8988T (cell line): ENCODE measurements around the gene STAT1.

Experiments used
- DNase-seq: peaks from one replicate; pipeline ENCODE4 v3.0.0; 2011

STAT1 gene

DNA sequence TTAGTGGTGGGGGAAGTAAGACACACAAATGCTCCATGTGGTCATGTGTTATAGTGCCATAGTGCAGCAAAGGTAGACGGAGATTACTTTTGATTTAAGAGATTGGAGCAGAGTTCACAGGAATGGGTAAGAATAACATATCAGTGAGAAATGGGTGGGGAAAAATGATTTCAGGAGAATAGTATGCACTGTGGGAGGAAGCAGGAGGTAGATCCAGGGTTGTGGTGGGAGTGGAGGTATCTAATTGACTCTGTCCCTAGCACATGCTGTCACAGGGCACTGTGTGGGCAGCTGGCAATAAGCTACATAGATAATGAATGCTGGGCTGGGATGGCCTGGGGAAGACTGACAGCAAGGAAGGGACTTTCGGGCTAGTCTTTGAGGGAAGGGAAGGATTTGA lies 65.3 kb downstream of the STAT1 start:
- no peak for DNase-seq

DNA sequence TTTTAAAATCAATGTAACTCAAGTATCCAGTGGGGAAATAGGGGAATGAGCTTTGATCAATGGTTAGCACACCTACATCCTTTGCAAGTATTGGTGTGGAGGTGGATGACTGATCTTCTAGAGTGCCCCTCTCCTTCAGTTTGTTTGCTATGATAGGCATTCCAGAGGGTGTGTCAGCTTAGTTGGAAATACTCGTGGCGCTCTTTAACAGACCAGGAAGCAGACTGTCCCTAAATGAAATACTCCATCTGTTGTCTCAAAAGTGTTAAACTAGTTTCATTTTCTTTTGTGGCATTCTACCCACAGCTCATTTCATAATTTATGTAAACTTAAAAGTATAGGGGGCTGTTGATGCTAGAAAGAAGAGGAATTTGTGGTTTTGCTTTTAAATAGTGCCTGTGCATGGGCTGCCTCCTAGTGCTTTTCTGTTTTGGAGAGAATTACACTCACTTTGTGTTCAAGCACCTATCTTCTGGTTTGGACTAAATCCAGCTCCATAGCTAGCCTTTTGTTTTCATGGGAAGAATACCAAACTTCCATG lies 66.2 kb downstream of the STAT1 start:
- DNase-seq, result no peak

DNA sequence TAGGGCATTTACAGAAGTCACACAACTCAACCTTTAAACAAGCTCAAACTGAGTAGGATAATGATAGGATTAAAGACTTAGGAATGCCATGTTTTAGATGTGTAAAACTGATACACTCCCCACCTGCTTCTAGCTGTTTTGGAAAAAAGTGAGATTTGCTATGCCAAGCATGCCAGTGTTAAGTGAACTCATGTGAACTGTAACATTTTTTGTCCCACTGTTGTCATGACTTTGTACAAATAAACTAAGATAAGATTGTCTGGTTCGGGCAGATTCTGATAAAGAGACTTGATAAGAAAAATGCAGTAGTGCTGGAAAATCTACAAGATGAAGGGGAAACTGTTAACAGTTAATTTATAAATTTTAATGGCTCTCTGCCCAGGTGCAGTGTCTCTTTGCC lies 66.8 kb downstream of the STAT1 start:
- DNase-seq, result no peak

DNA sequence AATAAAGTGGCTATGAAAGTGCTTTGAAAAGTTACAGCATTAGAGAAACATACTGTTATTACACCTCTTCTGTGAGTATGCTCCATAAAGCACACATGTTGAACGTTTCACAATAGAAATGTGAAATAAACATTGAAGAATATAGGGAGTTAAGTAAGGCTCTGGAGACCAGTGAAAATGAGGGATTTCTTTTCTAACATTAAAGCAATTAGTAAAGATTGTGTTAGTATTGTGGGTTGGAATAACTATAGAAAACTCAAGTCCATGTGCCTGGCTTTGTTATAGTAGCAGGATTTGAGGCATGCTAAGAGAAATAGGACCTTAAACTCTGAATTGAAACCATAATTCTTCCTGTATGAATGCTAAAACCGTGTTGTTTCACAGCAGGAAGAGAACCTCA lies 70.3 kb downstream of the STAT1 start:
- no peak for DNase-seq

DNA sequence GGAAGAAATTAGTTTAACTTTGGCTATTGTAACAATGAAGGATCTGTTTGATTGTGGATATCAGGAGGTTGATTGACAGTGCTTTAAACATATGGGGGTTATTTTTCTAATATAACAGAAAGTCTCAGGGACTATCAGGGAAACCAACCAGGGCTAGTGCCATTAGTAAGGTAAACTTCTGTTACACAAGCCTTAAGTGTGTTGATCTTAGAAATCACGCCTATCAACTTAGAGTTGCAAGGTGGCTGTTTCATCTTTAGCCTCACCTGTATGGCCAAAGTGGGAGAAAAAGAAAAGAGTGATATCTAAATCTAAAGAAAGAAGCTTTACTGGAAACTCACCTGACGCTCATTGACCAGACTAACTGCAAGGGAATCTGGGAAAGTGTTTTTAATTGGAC lies 71.3 kb downstream of the STAT1 start:
- DNase-seq, result no peak

DNA sequence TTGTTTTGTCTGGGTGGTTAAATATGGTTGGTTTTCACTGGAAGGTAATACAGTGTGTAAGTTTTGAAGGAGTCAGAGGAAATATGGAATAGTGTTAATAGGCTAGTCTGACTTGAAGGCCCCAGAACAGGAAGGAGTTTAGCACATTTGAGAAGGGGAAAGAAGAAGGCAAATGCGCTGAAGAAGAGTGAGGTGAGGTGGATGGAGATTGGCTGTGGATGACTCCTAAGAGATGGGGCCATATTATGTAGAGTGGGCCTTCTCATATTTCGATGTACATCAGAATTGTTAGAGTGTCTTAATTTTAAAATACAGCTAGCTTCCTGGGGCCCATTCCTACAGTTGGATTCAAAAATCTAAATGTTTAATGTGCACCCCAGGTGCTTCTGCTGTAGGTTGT lies 72.4 kb downstream of the STAT1 start:
- DNase-seq, result no peak

DNA sequence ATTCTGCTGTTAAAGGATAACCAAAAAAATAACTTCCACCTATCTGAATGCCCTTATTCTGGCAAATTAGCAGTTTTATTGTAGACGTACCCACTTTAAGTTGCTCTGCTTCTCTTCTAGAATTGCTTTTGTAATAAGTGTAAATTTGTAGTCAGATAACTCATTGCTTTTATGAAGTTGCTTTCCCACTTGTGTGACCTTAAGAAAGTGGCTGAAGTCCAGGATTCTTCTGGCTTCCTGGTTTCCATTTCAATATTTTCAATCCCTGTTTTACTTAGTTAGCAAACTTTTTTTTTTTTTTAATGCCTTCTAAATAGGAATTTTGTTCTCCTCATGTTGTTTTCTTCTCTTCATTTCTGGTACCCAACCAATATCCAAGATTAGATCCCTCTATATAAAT lies 73.5 kb downstream of the STAT1 start:
- DNase-seq, result no peak

DNA sequence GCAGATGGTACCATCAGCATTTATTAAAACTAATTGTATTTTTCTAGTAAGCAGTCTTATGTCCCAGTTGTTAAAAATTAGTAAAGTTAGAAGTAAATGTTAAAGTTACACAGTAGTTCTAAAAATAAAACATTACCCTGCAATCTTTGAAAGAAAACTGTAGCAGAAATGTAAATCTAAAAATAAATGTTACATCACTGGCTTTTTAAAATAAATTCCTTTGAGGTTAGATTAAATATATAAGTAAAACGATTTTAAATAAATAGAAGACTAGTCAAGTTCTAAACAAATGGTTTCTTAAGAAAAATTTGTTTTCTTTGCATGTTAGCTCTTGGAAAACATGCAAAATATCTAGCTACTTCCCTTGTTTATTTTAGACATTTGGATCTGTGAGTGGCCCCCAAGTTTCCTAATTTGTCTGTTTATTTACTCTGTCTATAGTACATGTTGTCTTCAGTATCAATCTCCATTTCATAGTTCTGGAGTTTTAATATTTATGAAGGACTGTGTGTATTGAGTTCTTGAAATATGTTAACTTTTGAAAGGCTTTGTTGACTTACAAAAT lies 75.1 kb downstream of the STAT1 start:
- DNase-seq, result no peak

DNA sequence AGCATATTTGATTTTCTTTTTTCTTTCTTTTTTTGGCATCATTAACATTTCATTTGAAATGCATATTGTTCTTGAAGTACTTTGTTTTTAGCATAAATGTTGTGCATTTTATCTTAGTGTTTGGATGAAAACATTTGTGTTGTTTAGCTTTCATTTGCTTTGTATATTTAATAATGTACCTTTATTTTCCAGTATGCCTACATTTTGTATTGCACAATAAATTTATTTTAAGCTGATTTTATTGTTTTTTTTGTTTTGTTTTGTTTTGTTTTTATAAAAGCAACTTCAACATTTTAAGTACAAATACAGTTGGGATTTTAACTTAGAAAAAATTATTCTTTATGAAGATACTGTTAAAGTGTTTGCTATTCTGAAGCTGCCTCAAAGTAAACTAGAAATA lies 78.9 kb downstream of the STAT1 start:
- DNase-seq, result no peak

DNA sequence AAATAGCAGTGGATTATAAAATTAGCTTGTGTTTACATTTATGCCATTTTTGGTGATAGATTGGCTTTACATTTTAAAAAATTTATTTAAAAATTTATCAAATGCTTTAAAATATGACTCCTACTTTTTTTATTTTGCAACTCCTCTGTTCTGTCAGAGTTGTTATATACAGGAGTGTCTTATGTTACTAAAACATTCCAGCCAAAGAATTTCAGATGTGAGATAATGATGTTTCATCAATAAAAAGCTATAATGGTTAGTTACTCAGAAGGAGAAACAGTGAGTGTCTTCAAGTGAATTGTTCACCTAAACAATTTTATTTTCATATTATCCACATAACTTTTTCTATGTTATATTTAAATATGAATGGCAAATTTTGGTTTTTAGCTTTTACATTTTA lies 80.6 kb downstream of the STAT1 start:
- no peak for DNase-seq

DNA sequence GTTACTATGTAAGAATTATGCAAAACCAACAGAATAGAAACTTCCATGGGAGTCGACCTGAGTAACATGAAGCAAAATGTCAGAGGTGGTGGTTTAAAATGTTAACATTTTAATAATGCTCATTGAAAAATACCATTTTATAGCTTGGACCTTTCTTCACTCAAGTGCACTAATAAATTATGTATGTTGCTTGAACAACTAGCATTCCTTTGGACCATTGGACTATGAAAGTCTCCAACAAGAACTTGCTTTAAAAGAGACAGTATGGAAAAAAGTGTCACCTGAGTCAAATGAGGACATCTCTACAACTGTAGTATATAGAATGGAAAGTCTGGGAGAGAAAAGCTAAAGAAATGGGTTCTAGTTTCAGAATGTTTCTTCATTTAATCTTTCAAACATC lies 81.5 kb downstream of the STAT1 start:
- no peak for DNase-seq

DNA sequence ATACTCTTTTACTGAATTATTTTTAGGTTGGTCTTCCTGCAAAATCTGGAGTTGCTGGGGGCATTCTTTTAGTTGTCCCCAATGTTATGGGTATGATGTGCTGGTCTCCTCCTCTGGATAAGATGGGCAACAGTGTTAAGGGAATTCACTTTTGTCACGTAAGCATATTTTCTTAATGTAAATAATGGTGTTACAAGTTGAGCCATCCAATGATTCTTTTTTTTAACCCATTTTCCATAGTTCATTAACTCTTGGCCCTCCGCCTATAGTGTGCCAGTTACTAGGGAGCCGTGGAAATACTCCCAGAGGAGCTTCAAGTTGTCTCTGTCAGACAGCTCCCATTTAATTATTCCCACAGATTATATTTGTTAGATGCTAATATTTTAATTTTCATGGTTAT lies 83.6 kb downstream of the STAT1 start:
- DNase-seq, result no peak

DNA sequence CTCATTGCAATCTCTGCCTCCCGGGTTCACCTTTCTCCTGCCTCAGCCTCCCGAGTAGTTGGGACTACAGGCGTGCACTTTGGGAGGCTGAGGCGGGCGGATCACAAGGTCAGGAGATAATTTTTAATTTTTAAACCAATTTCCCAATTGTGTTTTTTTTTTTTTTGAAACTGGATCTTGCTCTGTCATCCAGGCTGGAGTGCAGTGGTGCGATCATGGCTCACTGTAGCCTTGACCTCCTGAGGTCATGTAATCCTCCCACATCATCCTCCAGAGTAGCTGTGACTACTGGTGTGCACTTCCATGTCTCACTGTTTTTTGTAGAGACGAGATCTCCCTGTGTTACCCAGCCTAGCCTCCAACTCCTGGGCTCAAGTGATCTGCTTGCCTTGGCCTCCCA lies 84.1 kb downstream of the STAT1 start:
- no peak for DNase-seq

DNA sequence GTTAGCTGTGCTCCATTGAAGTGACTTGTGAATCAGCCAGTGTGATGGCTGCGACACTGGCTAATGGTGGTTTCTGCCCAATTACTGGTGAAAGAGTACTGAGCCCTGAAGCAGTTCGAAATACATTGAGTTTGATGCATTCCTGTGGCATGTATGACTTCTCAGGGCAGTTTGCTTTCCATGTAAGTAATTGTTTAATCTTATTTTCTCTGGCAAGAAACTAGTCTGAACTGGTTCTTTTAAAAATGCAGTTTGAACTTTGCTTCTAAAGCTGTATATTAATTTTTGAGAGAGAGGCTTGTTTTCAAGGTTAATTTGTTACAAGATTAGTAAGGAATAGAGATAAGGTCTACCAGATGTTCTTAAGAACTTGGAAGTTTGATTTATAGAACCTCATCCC lies 86.7 kb downstream of the STAT1 start:
- no peak for DNase-seq

DNA sequence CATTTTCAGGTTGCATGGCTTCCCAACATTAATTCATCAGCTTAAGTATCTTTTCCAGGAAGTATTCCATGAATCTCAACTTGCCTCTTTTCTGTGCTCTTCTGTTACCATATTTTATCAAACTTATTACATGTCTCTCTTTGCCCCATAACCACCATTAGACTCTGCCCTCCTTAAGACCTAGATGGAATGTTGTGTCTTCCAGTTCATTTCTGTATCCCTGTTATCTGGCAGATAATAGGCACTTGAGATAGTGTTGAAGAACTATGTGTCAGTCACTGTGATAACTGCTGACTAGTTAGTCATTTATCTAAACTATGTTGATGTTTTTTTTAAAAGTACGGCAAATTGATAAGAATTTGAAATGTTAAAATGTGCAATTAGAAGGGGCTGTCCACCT lies 91.6 kb downstream of the STAT1 start:
- DNase-seq, result no peak

DNA sequence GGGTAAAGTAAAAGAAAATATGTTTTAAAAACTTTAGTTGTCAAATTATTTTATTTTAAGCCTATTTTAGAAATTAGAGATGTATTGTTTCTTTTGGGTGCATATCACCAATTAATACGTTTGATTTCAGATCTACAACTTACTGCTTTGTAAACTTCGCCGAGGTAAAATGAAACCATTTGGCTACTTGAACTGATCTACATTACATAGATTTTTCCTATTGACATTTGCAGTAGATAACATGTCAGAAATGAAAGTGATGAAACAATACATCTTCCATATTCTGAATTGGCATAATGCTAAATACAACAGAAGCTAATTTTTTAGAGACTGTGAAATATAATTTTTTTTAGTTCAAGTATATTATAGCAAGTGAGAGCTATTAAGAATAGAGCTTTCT lies 93.9 kb downstream of the STAT1 start:
- DNase-seq, result no peak
